ENCODE measurements around the gene PLET1. TPM values are rescaled to one million over a fixed set of nuclear protein-coding genes. Genes with fewer than 3 reads are reported as not detected.

Gene PLET1
- total and polyA plus RNA-seq, 7 donors = 0.60 TPM; not detected in 6

DNA sequence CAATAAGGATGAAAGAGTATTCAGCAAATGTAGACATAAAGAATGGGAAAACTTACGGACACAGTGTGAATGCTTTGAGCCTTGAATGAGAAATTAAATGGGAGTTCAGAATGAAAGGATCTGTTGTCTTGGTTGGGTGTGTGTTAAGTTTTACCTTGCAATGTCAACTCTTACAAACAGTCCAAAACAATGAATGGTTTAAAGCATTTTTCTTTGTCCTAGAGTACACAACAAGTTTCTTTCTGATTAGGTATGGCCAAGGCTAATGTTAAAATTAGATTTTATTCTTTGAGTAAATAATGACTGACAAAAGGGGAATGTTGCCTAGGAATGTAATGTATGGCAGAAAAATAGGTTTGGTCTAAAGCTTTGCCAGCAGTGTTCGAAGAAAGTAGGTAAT is 32.0 kb downstream of the PLET1 start:
- Histone ChIP-seq H3K27me3 (no peaks in the 10 kb centered on the region), H3K4me3 (no peak overlapping the region), H3K27ac (no peak overlapping the region), H3K36me3 (peaks cover 0 to 51% (median 5%) of the 10 kb centered on the region in 4 donors), H3K9me3 (no peaks in the 10 kb centered on the region), H3K4me1 (peaks cover 0 to 20% (median 12%) of the 10 kb centered on the region in 4 donors)
- TF ChIP-seq, protein P1, sequence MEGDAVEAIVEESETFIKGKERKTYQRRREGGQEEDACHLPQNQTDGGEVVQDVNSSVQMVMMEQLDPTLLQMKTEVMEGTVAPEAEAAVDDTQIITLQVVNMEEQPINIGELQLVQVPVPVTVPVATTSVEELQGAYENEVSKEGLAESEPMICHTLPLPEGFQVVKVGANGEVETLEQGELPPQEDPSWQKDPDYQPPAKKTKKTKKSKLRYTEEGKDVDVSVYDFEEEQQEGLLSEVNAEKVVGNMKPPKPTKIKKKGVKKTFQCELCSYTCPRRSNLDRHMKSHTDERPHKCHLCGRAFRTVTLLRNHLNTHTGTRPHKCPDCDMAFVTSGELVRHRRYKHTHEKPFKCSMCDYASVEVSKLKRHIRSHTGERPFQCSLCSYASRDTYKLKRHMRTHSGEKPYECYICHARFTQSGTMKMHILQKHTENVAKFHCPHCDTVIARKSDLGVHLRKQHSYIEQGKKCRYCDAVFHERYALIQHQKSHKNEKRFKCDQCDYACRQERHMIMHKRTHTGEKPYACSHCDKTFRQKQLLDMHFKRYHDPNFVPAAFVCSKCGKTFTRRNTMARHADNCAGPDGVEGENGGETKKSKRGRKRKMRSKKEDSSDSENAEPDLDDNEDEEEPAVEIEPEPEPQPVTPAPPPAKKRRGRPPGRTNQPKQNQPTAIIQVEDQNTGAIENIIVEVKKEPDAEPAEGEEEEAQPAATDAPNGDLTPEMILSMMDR (IDR thresholded peaks at IDR 0.05) = no peak
- TF ChIP-seq EP300 (IDR thresholded peaks at IDR 0.05) = no peak
- no peak for TF ChIP-seq POLR2A (IDR thresholded peaks at IDR 0.05)
- TF ChIP-seq POLR2AphosphoS5 (IDR thresholded peaks at IDR 0.05) = no peak
- WGBS, 2 donors = 94 to 96% methylated on average over 2 of the region's 2 CpGs
- no peak for DNase-seq
- intact Hi-C loops (cut with DNase I) = loop anchor here (10.0 kb wide), 2 partner anchors 356 to 1086 kb away; partner anchors contain the start of gene TTC12

DNA sequence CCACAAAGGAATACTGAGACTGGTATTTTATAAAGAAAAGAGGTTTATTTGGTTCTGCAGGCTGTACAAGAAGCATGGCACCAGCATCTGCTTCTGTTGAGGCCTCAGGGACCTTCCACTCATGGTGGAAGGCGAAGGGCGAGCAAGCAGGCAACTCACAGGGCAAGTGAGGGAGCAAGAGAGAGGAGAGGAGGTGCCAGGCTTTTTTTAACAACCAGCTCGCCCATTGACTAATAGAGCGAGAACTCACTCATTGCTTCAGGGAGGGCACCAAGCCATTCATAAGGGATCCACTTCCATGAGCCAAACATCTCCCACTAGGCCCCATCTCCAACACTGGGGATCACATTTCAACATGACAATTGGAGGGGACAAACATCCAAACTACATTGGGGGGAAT is 33.2 kb downstream of the PLET1 start:
- Histone ChIP-seq H3K4me3 (peak overlapping the region in 3 of 4 donors; percentile 56 to 79 (median 72)), H3K27ac (peak overlapping the region; percentile 96 to 99 (median 97)), H3K4me1 (peaks cover 0 to 20% (median 12%) of the 10 kb centered on the region in 4 donors), H3K27me3 (no peaks in the 10 kb centered on the region), H3K36me3 (peaks cover 0 to 39% (median 5%) of the 10 kb centered on the region in 4 donors), H3K9me3 (no peaks in the 10 kb centered on the region)
- TF ChIP-seq POLR2AphosphoS5 (IDR thresholded peaks at IDR 0.05) (no peak), EP300 (IDR thresholded peaks at IDR 0.05) (no peak), POLR2A (IDR thresholded peaks at IDR 0.05) (no peak)
- TF ChIP-seq, protein P1 (IDR thresholded peaks at IDR 0.05) = no peak
- 70 to 92% methylated on average over 4 of the region's 4 CpGs for WGBS, 2 donors
- no peak for DNase-seq
- intact Hi-C loops (cut with DNase I) = loop anchor here (10.0 kb wide), 2 partner anchors 357 to 1087 kb away; partner anchors contain the start of gene TTC12

DNA sequence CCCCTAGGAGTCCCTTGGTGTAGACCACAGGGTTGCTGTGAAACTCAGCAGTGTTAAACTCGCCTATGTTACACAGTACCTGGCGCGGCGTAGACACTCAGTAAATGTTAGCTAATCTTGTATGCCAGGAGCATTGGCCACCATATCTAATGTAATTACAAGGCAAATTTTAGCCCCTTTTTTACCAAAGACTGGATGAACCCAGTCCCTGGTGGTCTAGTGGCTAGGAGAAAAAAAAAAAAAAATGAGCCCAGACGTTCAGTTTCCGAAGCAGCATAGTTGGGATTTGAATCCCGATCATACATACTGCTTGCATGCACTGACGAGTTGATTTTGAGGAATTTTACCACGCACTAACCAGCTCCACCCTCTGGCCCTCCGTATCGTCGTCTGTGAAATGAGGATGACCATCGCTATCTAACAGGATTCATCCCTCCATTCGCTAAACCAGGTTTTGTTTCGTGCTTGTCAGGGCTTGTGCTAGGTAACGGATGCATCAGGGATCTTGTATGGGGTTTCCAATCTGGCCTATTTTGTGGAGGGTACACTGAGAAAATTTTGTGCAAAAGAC is 33.7 kb downstream of the PLET1 start:
- Histone ChIP-seq H3K4me1 (peaks cover 0 to 23% (median 15%) of the 10 kb centered on the region in 4 donors), H3K36me3 (peaks cover 0 to 33% (median 5%) of the 10 kb centered on the region in 4 donors), H3K27ac (peak overlapping the region; percentile 96 to 99 (median 97)), H3K27me3 (no peaks in the 10 kb centered on the region), H3K9me3 (no peaks in the 10 kb centered on the region), H3K4me3 (peak overlapping the region; percentile 56 to 79 (median 70))
- intact Hi-C loops (cut with DNase I) = loop anchor here (10.0 kb wide), 2 partner anchors 358 to 1088 kb away; partner anchors contain the start of gene TTC12
- 9 to 15% methylated on average over 16 of the region's 16 CpGs for WGBS, 2 donors
- no peak for DNase-seq
- TF ChIP-seq, protein P1 (IDR thresholded peaks at IDR 0.05) = peak in 1 of 4 experiments; percentile 11
- no peak for TF ChIP-seq POLR2A (IDR thresholded peaks at IDR 0.05)

DNA sequence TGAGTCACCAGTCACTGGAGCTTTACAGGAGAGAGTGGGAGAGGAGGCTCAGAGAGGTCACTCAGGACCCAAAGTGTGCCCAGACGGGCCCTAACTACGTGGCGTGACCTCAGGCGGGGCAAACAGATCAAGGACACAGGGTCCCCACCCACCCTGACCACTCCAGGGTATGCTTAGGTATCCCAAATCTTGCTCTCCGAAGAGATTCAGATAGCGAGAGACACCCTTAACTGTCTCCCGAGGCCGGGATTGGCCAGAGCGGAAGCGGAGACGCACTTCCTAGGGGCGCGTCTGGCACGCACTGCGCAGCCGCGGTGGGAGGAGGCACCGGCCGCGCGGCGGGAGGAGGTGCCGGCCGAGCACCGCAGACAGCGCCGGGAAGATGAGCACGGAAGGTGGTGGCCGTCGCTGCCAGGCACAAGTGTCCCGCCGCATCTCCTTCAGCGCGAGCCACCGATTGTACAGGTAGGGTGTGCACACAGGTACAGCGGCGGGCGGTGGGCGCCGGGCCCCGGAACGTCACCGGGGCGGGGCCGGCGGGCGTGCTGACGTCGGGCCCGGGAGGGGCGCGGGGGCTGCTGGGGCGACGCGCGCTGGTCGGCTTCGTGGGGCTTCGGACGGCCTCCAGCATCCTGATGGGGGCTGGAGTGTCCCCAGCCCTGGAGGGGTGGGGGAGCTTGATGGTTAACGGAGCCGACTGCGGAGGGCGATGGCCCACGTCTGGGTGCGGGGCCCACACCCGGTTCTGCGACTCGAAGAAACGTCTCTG is 34.4 kb downstream of the PLET1 start, which contains the start of gene PTS:
PTS (plus strand) TSS at position 367 of the 769 bp plus-strand sequence; CDS start at position 383, 16 bp downstream.
- H3K36me3 ChIP-seq = peaks cover 0 to 27% (median 4%) of the 10 kb centered on the region in 4 donors
- no peaks in the 10 kb centered on the region for H3K9me3 ChIP-seq
- H3K4me1 ChIP-seq = peaks cover 0 to 30% (median 21%) of the 10 kb centered on the region in 4 donors
- peak within 1 kb of the TSS; percentile 56 to 79 (median 70) for H3K4me3 ChIP-seq
- peak within 1 kb of the TSS; percentile 96 to 99 (median 97) for H3K27ac ChIP-seq
- DNase-seq = peak; percentile 95
- TF ChIP-seq, protein P1 (IDR thresholded peaks at IDR 0.05) = no peak
- TF ChIP-seq POLR2A (IDR thresholded peaks at IDR 0.05) = peak; percentile 92 to 96
- peak in 1 of 4 donors; percentile 27 for TF ChIP-seq EP300 (IDR thresholded peaks at IDR 0.05)
- TF ChIP-seq POLR2AphosphoS5 (IDR thresholded peaks at IDR 0.05) = peak; percentile 93 to 98 (median 97)
- no peaks in the 10 kb centered on the region for H3K27me3 ChIP-seq
- 0 to 1% methylated on average over 70 of the region's 70 CpGs for WGBS, 2 donors
- intact Hi-C loops (cut with DNase I) = loop anchor here (10.0 kb wide), 2 partner anchors 359 to 1089 kb away; partner anchors contain the start of gene TTC12
